K562 (cell line): ENCODE data around the gene ZNF385D. TPM values are rescaled to one million over a fixed set of nuclear protein-coding genes. Genes with fewer than 3 reads are reported as not detected.

ENCODE experiments used
- ATAC-seq: fragments of 200-7000 bp; cut with Tn5 transposase; 3 replicates; pipeline ENCODE4 v1.9.1; 2020; ENCODE audit warnings: moderate library complexity
- BruUV-seq: library from RNA; stranded (reverse); fragments of 400-500 nt; replicated peaks from 2 replicates; lab custom pipeline; 2021; lab: Mats Ljungman, UMichigan
- CTCF ChIA-PET: fragments of 300-600 bp; formaldehyde crosslinking; extraction: SDS; loops from one replicate; lab custom pipeline; 2021; ENCODE audit warnings: low intra/inter-chr PET ratio; lab: Yijun Ruan, JAX
- POLR2A ChIA-PET: fragments of 300-600, 350-650 bp; sonication (Branson Sonifier 250); formaldehyde crosslinking; extraction: SDS; loops from one replicate; lab custom pipeline; 2021; ENCODE audit warnings: antibody characterized with exemption, inconsistent platforms; lab: Yijun Ruan, JAX
- DNase-seq, 4 experiments: peaks; one replicate each; pipeline versions ENCODE4 v3.0.0 to v3.0.0-alpha.2; 2011 to 2018; ENCODE audit warnings: low spot score in 3 of 4, mixed read lengths in 3 of 4; ENCODE audit errors: extremely low read depth in 1 of 4
- FAIRE-seq: peaks from 2 replicates; lab custom pipeline; 2011; peaks lifted over from hg19 to GRCh38; lab: Jason Lieb, UNC
- H2AFZ ChIP-seq: 2 replicates; pipeline ENCODE4 v1.6.0; 2011; ENCODE audit warnings: low read depth, low read length, control low read depth, inconsistent platforms
- H3K27ac ChIP-seq: fragments of 200-600 bp; 3 replicates; pipeline ENCODE4 v1.8.0; 2011; ENCODE audit warnings: low read depth, mild to moderate bottlenecking, control low read depth, inconsistent platforms, low read length, moderate library complexity, mixed read lengths; ENCODE audit errors: extremely low read depth
- H3K27me3 ChIP-seq, 2 experiments: fragments of 300-600 bp in 1 of 2; 2 replicates in 1 of 2; 3 replicates in 1 of 2; pipeline versions ENCODE4 v1.6.0 to v1.8.0; 2011; ENCODE audit warnings: inconsistent platforms in 2 of 2, low read length in 2 of 2, mild to moderate bottlenecking in 1 of 2, mixed read lengths in 1 of 2, moderate library complexity in 1 of 2; ENCODE audit not compliant: control insufficient read depth in 2 of 2, insufficient read depth in 2 of 2
- H3K36me3 ChIP-seq: fragments of 300-600 bp; 3 replicates; pipeline ENCODE4 v1.8.0; 2011; ENCODE audit warnings: mild to moderate bottlenecking, low read length, inconsistent platforms; ENCODE audit not compliant: control insufficient read depth, insufficient read depth
- H3K4me1 ChIP-seq, 2 experiments: fragments of 200-600 bp in 1 of 2; replicated peaks in 1 of 2; 2 replicates in 1 of 2; 3 replicates in 1 of 2; pipeline versions ENCODE4 v1.5.1 to v1.8.0; 2011; ENCODE audit warnings: inconsistent platforms in 2 of 2, low read length in 2 of 2, mild to moderate bottlenecking in 1 of 2, mixed read lengths in 1 of 2, moderate library complexity in 1 of 2; ENCODE audit not compliant: control insufficient read depth in 2 of 2, insufficient read depth in 2 of 2
- H3K4me2 ChIP-seq: 2 replicates; pipeline ENCODE4 v1.6.1; 2011; ENCODE audit warnings: low read length, control low read depth, inconsistent platforms, mixed read lengths; ENCODE audit not compliant: insufficient read depth
- H3K4me3 ChIP-seq: fragments of 200-600 bp; sonication (generic), shearing (Covaris generic); 2 replicates; pipeline ENCODE4 v1.5.1; 2016; ENCODE audit warnings: control low read depth, inconsistent platforms
- H3K79me2 ChIP-seq: fragments of 200-600 bp; 3 replicates; pipeline ENCODE4 v1.8.0; 2011; ENCODE audit warnings: low read length, inconsistent platforms; ENCODE audit not compliant: control insufficient read depth, insufficient read depth
- H3K9ac ChIP-seq, 2 experiments: 2 replicates each; pipeline versions ENCODE4 v1.6.0 to v1.6.1; 2011; ENCODE audit warnings: low read depth in 2 of 2, low read length in 2 of 2, control low read depth in 1 of 2, inconsistent platforms in 1 of 2, mild to moderate bottlenecking in 1 of 2, mixed read lengths in 1 of 2; ENCODE audit not compliant: insufficient read depth in 1 of 2
- H3K9me1 ChIP-seq: one replicate; pipeline ENCODE4 v1.6.0; 2011; ENCODE audit warnings: inconsistent platforms, mild to moderate bottlenecking, low read length, moderate library complexity; ENCODE audit not compliant: control insufficient read depth, insufficient read depth
- H3K9me3 ChIP-seq: replicated peaks from 2 replicates; pipeline ENCODE4 v1.5.1; 2011; ENCODE audit warnings: low read depth, low read length, inconsistent platforms; ENCODE audit not compliant: control insufficient read depth, insufficient read depth
- H4K20me1 ChIP-seq: replicated peaks from 2 replicates; pipeline ENCODE4 v1.6.1; 2011; ENCODE audit warnings: low read length, inconsistent platforms, mixed read lengths; ENCODE audit not compliant: control insufficient read depth, insufficient read depth
- EP400 ChIP-seq: fragments of 450-650 bp; IDR thresholded peaks from 2 replicates; pipeline ENCODE4 v1.6.1; 2017; ENCODE audit warnings: antibody characterized with exemption, mild to moderate bottlenecking, moderate library complexity
- FIP1L1 ChIP-seq: fragments of 200-400 bp; formaldehyde crosslinking; IDR thresholded peaks from 2 replicates; pipeline ENCODE4 v1.6.1; 2018; ENCODE audit warnings: mild to moderate bottlenecking, low read depth, low read length; ENCODE audit not compliant: poor library complexity, severe bottlenecking
- IRF2 ChIP-seq: sonication (generic); formaldehyde crosslinking; IDR thresholded peaks from 2 replicates; pipeline ENCODE4 v1.8.1; 2022; ENCODE audit warnings: mild to moderate bottlenecking, missing genetic modification reagents
- MCM5 ChIP-seq: fragments of 450-650 bp; IDR thresholded peaks from 2 replicates; pipeline ENCODE4 v1.6.1; 2016; ENCODE audit warnings: low read depth
- NFYB ChIP-seq: IDR thresholded peaks from 2 replicates; pipeline ENCODE4 v1.6.1; 2011; ENCODE audit warnings: mild to moderate bottlenecking, moderate library complexity; ENCODE audit not compliant: insufficient read length; ENCODE audit errors: extremely low read depth
- NRF1 ChIP-seq, 2 experiments: fragments of 450-650 bp; IDR thresholded peaks in 1 of 2; conservative IDR thresholded peaks in 1 of 2; 2 replicates each; pipeline ENCODE4 v1.6.1; 2014; ENCODE audit warnings: mild to moderate bottlenecking in 2 of 2
- PHB ChIP-seq: fragments of 250-450 bp; sonication (Bioruptor Pico); IDR thresholded peaks from 2 replicates; pipeline ENCODE4 v1.5.0; 2021
- PHF21A ChIP-seq: fragments of 450-650 bp; IDR thresholded peaks from 2 replicates; pipeline ENCODE4 v1.6.1; 2017; ENCODE audit warnings: low read depth, borderline replicate concordance
- SMARCA4 ChIP-seq: fragments of 450-650 bp; IDR thresholded peaks from 2 replicates; pipeline ENCODE4 v1.6.1; 2016
- SREBF2 ChIP-seq: sonication (generic); formaldehyde crosslinking; IDR thresholded peaks from 2 replicates; pipeline ENCODE4 v1.4.0; 2020; ENCODE audit warnings: mild to moderate bottlenecking, missing genetic modification reagents
- SRF ChIP-seq, 2 experiments: fragments of 250-450, 450-650 bp in 1 of 2; sonication (Bioruptor Pico) in 1 of 2; sonication (generic) in 1 of 2; formaldehyde crosslinking; IDR thresholded peaks; 2 replicates each; pipeline versions ENCODE4 v1.5.0 to v1.5.1; 2020 to 2022; ENCODE audit warnings: mild to moderate bottlenecking in 1 of 2, missing genetic modification reagents in 1 of 2
- XRCC5 ChIP-seq: fragments of 200-400 bp; formaldehyde crosslinking; IDR thresholded peaks from 2 replicates; pipeline ENCODE4 v1.6.1; 2017; ENCODE audit warnings: low read depth, mild to moderate bottlenecking, low read length
- ZNF766 ChIP-seq: fragments of 200-800 bp; sonication (Bioruptor generic); conservative IDR thresholded peaks from 2 replicates; pipeline ENCODE4 v1.6.1; 2016; ENCODE audit warnings: missing genetic modification characterization, missing compliant biosample characterization
- WGBS: fragments of 100-300 bp; shearing (Covaris generic); methylation state at CpG from one replicate; pipeline ENCODE4 v1.1.6; 2016; ENCODE audit warnings: low coverage, mixed read lengths; ENCODE audit not compliant: insufficient coverage; ENCODE audit errors: missing lambda C conversion rate; 5-methylcytosine and 5-hydroxymethylcytosine counted together
- in situ Hi-C: fragments of 300-500 bp; cut with MboI; formaldehyde crosslinking; loops from 4 replicates; pipeline ENCODE4 v1.15.0; 2018; ENCODE audit warnings: inconsistent platforms, mixed read lengths
- intact Hi-C: fragments of 100-400 bp; cut with micrococcal nuclease; formaldehyde crosslinking; loops from 2 replicates; pipeline ENCODE4 v1.14.2; 2022
- polyA plus RNA-seq, 8 experiments: library from polyadenylated mRNA; depleted of rRNA in 4 of 8; stranded (reverse) in 5 of 8; unstranded in 3 of 8; fragments of >200 nt; fragmentation: Nextera tagmentation in 2 of 8; fragmentation: Illumina TruSeq in 1 of 8; extraction: Ambion mirVana in 2 of 8; extraction: Trizol in 1 of 8; gene quantifications; 2 replicates each; pipeline versions ENCODE4 v1.2.1 to v1.2.3, GENCODE V29; 2011 to 2014; ENCODE audit warnings: inconsistent platforms in 1 of 8, missing spikeins in 1 of 8
- total RNA-seq, 7 experiments: library from RNA; depleted of rRNA in 6 of 7; stranded (reverse); fragments of >200 nt in 6 of 7; fragmentation: Illumina TruSeq in 2 of 7; extraction: Trizol in 2 of 7; gene quantifications; 2 replicates each; pipeline versions ENCODE4 v1.2.1 to v1.2.3, GENCODE V29; 2011 to 2021; ENCODE audit warnings: low replicate concordance in 1 of 7
- TF ChIP-seq, protein P1 (sequence below): fragments of 450-650 bp; formaldehyde crosslinking; conservative IDR thresholded peaks from 2 replicates; pipeline ENCODE4 v1.4.0; 2022; ENCODE audit warnings: mild to moderate bottlenecking, missing genetic modification characterization
- TF ChIP-seq, protein P2 (sequence below): fragments of 250-450 bp; sonication (Bioruptor Pico); IDR thresholded peaks from 2 replicates; pipeline ENCODE4 v1.9.0; 2021; ENCODE audit warnings: mild to moderate bottlenecking
- TF ChIP-seq, protein P3 (sequence below): fragments of 250-450 bp; sonication (Bioruptor Pico); IDR thresholded peaks from 2 replicates; pipeline ENCODE4 v1.8.0; 2022; ENCODE audit warnings: moderate library complexity, mild to moderate bottlenecking, inconsistent platforms
- TF ChIP-seq, protein P4 (sequence below): sonication (generic); formaldehyde crosslinking; IDR thresholded peaks from 2 replicates; pipeline ENCODE4 v1.8.1; 2023; ENCODE audit warnings: missing genetic modification reagents, mild to moderate bottlenecking, borderline replicate concordance

Gene ZNF385D
- total and polyA plus RNA-seq, 9 of the 15 experiments (the other 6 are each of a cell fraction or from before 2014, with no cell fraction given): 0.14 to 1.7 (median 0.51) TPM

DNA sequence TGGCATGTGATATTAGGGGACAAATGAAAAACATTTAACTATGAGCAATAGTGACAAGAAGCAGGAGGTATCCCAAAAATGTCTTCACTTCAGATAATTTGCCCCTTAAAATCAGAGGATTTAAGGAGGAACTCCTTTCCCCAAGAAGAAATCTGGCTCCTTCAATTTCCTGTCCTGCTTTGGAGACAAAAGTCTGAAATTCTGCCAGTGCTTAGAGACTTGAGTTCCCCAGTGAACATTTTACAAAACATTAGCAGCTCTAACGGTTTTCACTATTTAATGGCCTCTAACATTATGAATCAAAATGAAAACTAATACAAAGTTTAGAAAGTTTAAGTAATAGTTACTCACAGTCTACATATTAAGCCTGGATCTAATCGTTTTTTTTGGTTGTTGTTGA lies 40.3 kb upstream of the ZNF385D start:
- Histone ChIP-seq H3K27ac (no peak overlapping the region), H3K27me3 (no peaks in the 10 kb centered on the region), H3K4me1 (no peaks in the 10 kb centered on the region), H4K20me1 (no peaks in the 10 kb centered on the region), H3K79me2 (no peaks in the 10 kb centered on the region), H3K9me1 (no peaks in the 10 kb centered on the region), H3K9me3 (no peaks in the 10 kb centered on the region), H3K9ac (no peak overlapping the region), H3K4me3 (no peak overlapping the region), H3K4me2 (no peak overlapping the region), H2AFZ (no peak overlapping the region), H3K36me3 (no peaks in the 10 kb centered on the region)
- CTCF ChIA-PET: no interaction called here
- POLR2A ChIA-PET: no interaction called here
- TF ChIP-seq NRF1 (conservative IDR thresholded peaks at IDR 0.05 in 1 of 2, IDR thresholded peaks at IDR 0.05 in 1 of 2): no peak
- no peak for TF ChIP-seq EP400
- no peak for TF ChIP-seq SRF (CRISPR knock-in tag; IDR thresholded peaks at IDR 0.05)
- TF ChIP-seq, protein P1, sequence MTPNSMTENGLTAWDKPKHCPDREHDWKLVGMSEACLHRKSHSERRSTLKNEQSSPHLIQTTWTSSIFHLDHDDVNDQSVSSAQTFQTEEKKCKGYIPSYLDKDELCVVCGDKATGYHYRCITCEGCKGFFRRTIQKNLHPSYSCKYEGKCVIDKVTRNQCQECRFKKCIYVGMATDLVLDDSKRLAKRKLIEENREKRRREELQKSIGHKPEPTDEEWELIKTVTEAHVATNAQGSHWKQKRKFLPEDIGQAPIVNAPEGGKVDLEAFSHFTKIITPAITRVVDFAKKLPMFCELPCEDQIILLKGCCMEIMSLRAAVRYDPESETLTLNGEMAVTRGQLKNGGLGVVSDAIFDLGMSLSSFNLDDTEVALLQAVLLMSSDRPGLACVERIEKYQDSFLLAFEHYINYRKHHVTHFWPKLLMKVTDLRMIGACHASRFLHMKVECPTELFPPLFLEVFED (CRISPR knock-in tag): no peak
- TF ChIP-seq NFYB: no peak
- no peak for TF ChIP-seq SMARCA4
- no peak for TF ChIP-seq SREBF2 (CRISPR knock-in tag)
- TF ChIP-seq, protein P2, sequence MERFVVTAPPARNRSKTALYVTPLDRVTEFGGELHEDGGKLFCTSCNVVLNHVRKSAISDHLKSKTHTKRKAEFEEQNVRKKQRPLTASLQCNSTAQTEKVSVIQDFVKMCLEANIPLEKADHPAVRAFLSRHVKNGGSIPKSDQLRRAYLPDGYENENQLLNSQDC (CRISPR knock-in tag): no peak
- TF ChIP-seq FIP1L1: no peak
- TF ChIP-seq PHF21A: no peak
- TF ChIP-seq ZNF766 (CRISPR knock-in tag): no peak
- TF ChIP-seq IRF2 (CRISPR knock-in tag): no peak
- TF ChIP-seq PHB (CRISPR knock-in tag): no peak
- TF ChIP-seq, protein P3, sequence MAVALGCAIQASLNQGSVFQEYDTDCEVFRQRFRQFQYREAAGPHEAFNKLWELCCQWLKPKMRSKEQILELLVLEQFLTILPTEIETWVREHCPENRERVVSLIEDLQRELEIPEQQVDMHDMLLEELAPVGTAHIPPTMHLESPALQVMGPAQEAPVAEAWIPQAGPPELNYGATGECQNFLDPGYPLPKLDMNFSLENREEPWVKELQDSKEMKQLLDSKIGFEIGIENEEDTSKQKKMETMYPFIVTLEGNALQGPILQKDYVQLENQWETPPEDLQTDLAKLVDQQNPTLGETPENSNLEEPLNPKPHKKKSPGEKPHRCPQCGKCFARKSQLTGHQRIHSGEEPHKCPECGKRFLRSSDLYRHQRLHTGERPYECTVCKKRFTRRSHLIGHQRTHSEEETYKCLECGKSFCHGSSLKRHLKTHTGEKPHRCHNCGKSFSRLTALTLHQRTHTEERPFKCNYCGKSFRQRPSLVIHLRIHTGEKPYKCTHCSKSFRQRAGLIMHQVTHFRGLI (CRISPR knock-in tag): no peak
- TF ChIP-seq XRCC5: no peak
- TF ChIP-seq, protein P4, sequence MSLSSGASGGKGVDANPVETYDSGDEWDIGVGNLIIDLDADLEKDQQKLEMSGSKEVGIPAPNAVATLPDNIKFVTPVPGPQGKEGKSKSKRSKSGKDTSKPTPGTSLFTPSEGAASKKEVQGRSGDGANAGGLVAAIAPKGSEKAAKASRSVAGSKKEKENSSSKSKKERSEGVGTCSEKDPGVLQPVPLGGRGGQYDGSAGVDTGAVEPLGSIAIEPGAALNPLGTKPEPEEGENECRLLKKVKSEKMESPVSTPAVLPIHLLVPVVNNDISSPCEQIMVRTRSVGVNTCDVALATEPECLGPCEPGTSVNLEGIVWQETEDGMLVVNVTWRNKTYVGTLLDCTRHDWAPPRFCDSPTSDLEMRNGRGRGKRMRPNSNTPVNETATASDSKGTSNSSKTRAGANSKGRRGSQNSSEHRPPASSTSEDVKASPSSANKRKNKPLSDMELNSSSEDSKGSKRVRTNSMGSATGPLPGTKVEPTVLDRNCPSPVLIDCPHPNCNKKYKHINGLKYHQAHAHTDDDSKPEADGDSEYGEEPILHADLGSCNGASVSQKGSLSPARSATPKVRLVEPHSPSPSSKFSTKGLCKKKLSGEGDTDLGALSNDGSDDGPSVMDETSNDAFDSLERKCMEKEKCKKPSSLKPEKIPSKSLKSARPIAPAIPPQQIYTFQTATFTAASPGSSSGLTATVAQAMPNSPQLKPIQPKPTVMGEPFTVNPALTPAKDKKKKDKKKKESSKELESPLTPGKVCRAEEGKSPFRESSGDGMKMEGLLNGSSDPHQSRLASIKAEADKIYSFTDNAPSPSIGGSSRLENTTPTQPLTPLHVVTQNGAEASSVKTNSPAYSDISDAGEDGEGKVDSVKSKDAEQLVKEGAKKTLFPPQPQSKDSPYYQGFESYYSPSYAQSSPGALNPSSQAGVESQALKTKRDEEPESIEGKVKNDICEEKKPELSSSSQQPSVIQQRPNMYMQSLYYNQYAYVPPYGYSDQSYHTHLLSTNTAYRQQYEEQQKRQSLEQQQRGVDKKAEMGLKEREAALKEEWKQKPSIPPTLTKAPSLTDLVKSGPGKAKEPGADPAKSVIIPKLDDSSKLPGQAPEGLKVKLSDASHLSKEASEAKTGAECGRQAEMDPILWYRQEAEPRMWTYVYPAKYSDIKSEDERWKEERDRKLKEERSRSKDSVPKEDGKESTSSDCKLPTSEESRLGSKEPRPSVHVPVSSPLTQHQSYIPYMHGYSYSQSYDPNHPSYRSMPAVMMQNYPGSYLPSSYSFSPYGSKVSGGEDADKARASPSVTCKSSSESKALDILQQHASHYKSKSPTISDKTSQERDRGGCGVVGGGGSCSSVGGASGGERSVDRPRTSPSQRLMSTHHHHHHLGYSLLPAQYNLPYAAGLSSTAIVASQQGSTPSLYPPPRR (CRISPR knock-in tag): no peak
- no peak for TF ChIP-seq MCM5
- no TSS peak for BruUV-seq
- FAIRE-seq (no peak), DNase-seq (no peak), ATAC-seq (no peak)
- intact Hi-C loops (no loop called here), in situ Hi-C loops (no loop called here)
- WGBS: 0% methylated on average over 2 of the region's 2 CpGs
